Nephron progenitor cell (in vitro differentiated cells): ENCODE measurements around the gene CD300H.

Source experiments
- DNase-seq: peaks from one replicate; pipeline ENCODE4 v3.0.0; 2021
- H3K27ac Mint-ChIP-seq: 2 replicates; pipeline ENCODE4 v1.8.0; 2021; ENCODE audit warnings: mild to moderate bottlenecking, moderate library complexity, mixed read lengths
- H3K27me3 Mint-ChIP-seq: 2 replicates; pipeline ENCODE4 v1.8.0; 2021; ENCODE audit warnings: mild to moderate bottlenecking, low read depth, mixed read lengths; ENCODE audit not compliant: poor library complexity
- H3K36me3 Mint-ChIP-seq: 2 replicates; pipeline ENCODE4 v1.8.0; 2021; ENCODE audit warnings: low read depth, mixed read lengths
- H3K4me1 Mint-ChIP-seq: 2 replicates; pipeline ENCODE4 v1.8.0; 2021; ENCODE audit warnings: mixed read lengths
- H3K4me3 Mint-ChIP-seq: 2 replicates; pipeline ENCODE4 v1.8.0; 2021; ENCODE audit warnings: mild to moderate bottlenecking, moderate library complexity, mixed read lengths
- H3K9me3 Mint-ChIP-seq: 2 replicates; pipeline ENCODE4 v1.8.0; 2021; ENCODE audit warnings: mild to moderate bottlenecking, moderate library complexity, mixed read lengths
- CTCF ChIP-seq: fragments of 200-600 bp; sonication (generic); IDR thresholded peaks from 2 replicates; pipeline ENCODE4 v1.5.0; 2021; ENCODE audit warnings: antibody characterized with exemption

CD300H gene

GRCh38 chr17:74567397-74567796, at the start of gene CD300H:
CD300H (minus strand) TSS chr17:74567509.
- Mint-ChIP-seq H3K4me3 (no peak within 1 kb of the TSS), H3K4me1 (no peaks in the 10 kb centered on the region), H3K9me3 (no peaks in the 10 kb centered on the region), H3K36me3 (no peaks in the 10 kb centered on the region), H3K27ac (no peak within 1 kb of the TSS), H3K27me3 (peaks cover 41% of the 10 kb centered on the region)
- TF ChIP-seq CTCF = no peak
- DNase-seq = no peak

- no peak for DNase-seq
- Mint-ChIP-seq H3K36me3 (no peaks in the 10 kb centered on the region), H3K27ac (no peak overlapping the region), H3K9me3 (no peaks in the 10 kb centered on the region), H3K27me3 (peaks cover 72% of the 10 kb centered on the region), H3K4me1 (peaks cover 14% of the 10 kb centered on the region), H3K4me3 (no peak overlapping the region)
- no peak for TF ChIP-seq CTCF
Observed at GRCh38 chr17:74616696-74617095, 49.4 kb upstream of the CD300H start.

GRCh38 chr17:74612046-74612445, 44.7 kb upstream of the CD300H start:
- Mint-ChIP-seq H3K27ac (no peak overlapping the region), H3K9me3 (no peaks in the 10 kb centered on the region), H3K4me1 (peaks cover 10% of the 10 kb centered on the region), H3K36me3 (no peaks in the 10 kb centered on the region), H3K27me3 (peaks cover 56% of the 10 kb centered on the region), H3K4me3 (no peak overlapping the region)
- no peak for TF ChIP-seq CTCF
- no peak for DNase-seq

- H3K27ac Mint-ChIP-seq = no peak overlapping the region
- peak; percentile 45 for DNase-seq
- H3K4me3 Mint-ChIP-seq = no peak overlapping the region
- H3K27me3 Mint-ChIP-seq = peaks cover 44% of the 10 kb centered on the region
- H3K36me3 Mint-ChIP-seq = no peaks in the 10 kb centered on the region
- no peaks in the 10 kb centered on the region for H3K9me3 Mint-ChIP-seq
- no peak for TF ChIP-seq CTCF
- H3K4me1 Mint-ChIP-seq = no peaks in the 10 kb centered on the region
Observed at GRCh38 chr17:74610108-74610507, 42.8 kb upstream of the CD300H start.

- H3K4me1 Mint-ChIP-seq = no peaks in the 10 kb centered on the region
- H3K27me3 Mint-ChIP-seq = peaks cover 38% of the 10 kb centered on the region
- no peak overlapping the region for H3K27ac Mint-ChIP-seq
Observed at GRCh38 chr17:74608511-74608910, 41.2 kb upstream of the CD300H start.

More at GRCh38 chr17:74608511-74608910, 41.2 kb upstream of the CD300H start:
- no peak for DNase-seq
- H3K9me3 Mint-ChIP-seq = no peaks in the 10 kb centered on the region
- no peaks in the 10 kb centered on the region for H3K36me3 Mint-ChIP-seq
- TF ChIP-seq CTCF = no peak
- no peak overlapping the region for H3K4me3 Mint-ChIP-seq
